DOHH2 (cell line): ENCODE results near the gene SOHLH2.

ENCODE experiments used
- EZH2phosphoT487 ChIP-seq: fragments of 200-600 bp; sonication (generic); IDR thresholded peaks from 2 replicates; pipeline ENCODE4 v1.6.1; 2017; ENCODE audit warnings: borderline replicate concordance, mild to moderate bottlenecking, antibody characterized with exemption, low read length, moderate library complexity, mixed read lengths
- TF ChIP-seq, protein P1 (sequence below): fragments of 200-600 bp; sonication (generic); IDR thresholded peaks from one replicate; pipeline ENCODE4 v1.5.1; 2014; ENCODE audit warnings: antibody characterized with exemption, mild to moderate bottlenecking, low read depth, low read length; ENCODE audit not compliant: poor library complexity, severe bottlenecking

DNA sequence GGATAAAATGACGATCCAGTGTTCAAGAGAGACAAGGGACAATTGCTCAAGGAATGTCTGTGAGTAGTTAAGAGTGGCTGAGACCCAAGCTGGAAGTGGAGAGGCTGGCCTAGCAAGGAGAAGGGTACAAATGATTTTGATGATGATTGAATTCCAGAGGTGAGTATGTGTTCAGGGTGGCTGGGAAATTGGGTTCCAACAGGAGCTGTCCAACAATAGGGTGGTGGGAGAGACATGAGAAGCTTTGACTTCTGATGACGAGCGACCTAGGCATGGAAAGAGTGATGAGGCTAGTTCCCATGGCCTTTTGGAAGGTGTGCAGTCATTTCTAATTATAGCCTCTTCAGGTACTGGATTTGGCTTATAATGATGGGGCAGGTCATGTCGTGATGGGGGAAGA is 54.1 kb downstream of the SOHLH2 start:
- TF ChIP-seq, protein P1, sequence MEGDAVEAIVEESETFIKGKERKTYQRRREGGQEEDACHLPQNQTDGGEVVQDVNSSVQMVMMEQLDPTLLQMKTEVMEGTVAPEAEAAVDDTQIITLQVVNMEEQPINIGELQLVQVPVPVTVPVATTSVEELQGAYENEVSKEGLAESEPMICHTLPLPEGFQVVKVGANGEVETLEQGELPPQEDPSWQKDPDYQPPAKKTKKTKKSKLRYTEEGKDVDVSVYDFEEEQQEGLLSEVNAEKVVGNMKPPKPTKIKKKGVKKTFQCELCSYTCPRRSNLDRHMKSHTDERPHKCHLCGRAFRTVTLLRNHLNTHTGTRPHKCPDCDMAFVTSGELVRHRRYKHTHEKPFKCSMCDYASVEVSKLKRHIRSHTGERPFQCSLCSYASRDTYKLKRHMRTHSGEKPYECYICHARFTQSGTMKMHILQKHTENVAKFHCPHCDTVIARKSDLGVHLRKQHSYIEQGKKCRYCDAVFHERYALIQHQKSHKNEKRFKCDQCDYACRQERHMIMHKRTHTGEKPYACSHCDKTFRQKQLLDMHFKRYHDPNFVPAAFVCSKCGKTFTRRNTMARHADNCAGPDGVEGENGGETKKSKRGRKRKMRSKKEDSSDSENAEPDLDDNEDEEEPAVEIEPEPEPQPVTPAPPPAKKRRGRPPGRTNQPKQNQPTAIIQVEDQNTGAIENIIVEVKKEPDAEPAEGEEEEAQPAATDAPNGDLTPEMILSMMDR = no peak
- TF ChIP-seq EZH2phosphoT487 = no peak
